ENCODE measurements around the gene GFOD1. TPM values are rescaled to one million over a fixed set of nuclear protein-coding genes. Genes with fewer than 3 reads are reported as not detected.

The GFOD1 gene
- total RNA-seq, 1 donor from 2014 or later = 16.3 TPM

GRCh38 chr6:13319891-13320564 is 167.4 kb downstream of the GFOD1 start:
- intact Hi-C loops (cut with DNase I) = no loop called here
- ATAC-seq (no peak), DNase-seq (ENCODE audit: low spot score) (no peak)

GRCh38 chr6:13318821-13319220 is 168.6 kb downstream of the GFOD1 start:
- DNase-seq (ENCODE audit: low spot score) (no peak), ATAC-seq (no peak)
- intact Hi-C loops (cut with DNase I) = no loop called here

DNA sequence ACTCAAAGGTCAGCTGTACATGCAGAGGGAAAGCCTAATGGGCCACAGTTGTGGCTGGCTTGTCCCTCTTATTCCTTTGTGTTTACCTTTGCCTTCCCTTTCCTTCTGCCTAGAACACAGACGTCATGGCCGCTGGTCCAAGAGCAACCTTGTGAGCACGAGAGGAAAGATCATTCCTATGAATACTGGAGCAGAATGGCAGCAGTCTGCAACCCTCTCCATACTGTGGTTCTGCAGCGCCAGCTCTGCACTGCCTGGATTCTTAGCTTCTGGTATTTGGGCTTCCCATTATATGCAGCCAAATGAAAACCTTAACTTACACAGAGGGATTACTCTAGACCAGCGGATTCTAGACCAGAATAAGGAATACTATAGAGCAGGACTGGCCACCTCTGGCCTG is 171.5 kb downstream of the GFOD1 start:
- ATAC-seq = no peak
- no peak for DNase-seq (ENCODE audit: low spot score)
- intact Hi-C loops (cut with DNase I) = no loop called here

DNA sequence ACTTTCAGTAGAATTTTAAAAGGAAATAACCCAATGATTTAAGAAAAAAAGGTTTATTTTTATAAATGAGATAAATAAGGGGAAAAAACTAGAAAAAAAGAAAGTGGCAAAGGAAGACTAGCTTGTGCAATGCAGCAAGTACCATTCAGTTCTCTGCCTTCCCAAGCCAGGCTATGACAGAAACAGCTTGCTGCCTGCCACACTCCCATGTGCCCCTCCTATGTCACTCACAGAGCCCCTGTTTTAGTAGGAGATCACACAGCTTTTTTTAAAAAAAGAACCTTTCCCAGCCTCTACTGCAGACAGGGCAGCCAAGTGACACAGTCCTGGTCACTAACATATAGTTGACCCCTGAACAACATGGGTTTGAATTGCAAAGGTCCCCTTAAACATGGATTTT is 172.6 kb downstream of the GFOD1 start:
- DNase-seq (ENCODE audit: low spot score) (no peak), ATAC-seq (no peak)
- intact Hi-C loops (cut with DNase I) = no loop called here

- ATAC-seq (no peak), DNase-seq (ENCODE audit: low spot score) (no peak)
- intact Hi-C loops (cut with DNase I) = no loop called here
Observed at GRCh38 chr6:13311155-13311554, 176.2 kb downstream of the GFOD1 start.

DNA sequence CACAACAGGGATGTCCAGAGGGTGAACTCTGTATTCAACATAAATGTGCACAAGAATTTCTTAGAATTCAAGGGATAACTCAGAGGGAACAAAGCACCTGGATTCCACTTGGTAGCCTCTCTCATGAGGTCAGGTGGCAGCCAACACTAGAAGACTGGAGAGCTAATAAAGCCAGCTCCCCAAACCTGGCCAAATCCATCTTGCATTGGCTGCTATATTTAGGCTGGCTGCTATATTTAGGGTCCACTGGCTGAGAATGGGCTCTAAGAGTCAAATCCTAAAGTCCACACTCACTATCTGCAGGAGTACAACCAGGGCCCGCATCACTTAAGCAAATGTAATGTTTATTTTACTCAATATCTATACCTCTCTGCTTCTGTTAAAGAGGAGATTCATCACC is 179.1 kb downstream of the GFOD1 start:
- ATAC-seq (no peak), DNase-seq (ENCODE audit: low spot score) (no peak)
- intact Hi-C loops (cut with DNase I) = no loop called here

Other genes starting within 250 kb of the GFOD1 start
- 10.2 TPM for gene TBC1D7, start 159.1 kb downstream of the GFOD1 start, total RNA-seq
- gene SIRT5, start 87.0 kb upstream of the GFOD1 start, total RNA-seq = 15.9 TPM
- 59.2 TPM for gene NOL7, start 127.7 kb upstream of the GFOD1 start, total RNA-seq
- gene RANBP9, start 224.2 kb upstream of the GFOD1 start, total RNA-seq = 41.8 TPM